ENCODE results near the gene ARMH1.

Gene ARMH1

DNA sequence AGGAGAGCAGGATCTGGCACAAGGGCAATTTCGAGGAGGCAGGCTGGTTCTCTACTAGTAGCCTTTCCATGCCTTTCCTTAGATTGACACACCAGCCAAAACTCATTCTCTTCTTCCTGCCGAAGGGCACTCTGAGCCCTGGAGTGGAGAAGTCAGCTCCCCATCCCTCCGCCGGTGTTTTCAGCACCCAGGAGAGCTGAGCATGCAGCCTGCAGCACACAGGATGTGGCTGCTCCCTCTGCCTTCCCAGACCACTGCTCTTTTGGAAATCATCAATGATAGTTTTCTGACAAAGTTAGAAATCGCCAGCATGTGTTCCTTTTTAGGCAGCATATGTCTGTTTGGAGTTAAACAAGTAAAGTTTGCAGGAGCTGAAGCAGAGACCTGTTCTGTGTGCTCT, 44.8 kb downstream of the ARMH1 start:
- TF ChIP-seq EZH2phosphoT487 (IDR thresholded peaks at IDR 0.05; ENCODE audit: borderline replicate concordance), result no peak
- TF ChIP-seq, protein P1, sequence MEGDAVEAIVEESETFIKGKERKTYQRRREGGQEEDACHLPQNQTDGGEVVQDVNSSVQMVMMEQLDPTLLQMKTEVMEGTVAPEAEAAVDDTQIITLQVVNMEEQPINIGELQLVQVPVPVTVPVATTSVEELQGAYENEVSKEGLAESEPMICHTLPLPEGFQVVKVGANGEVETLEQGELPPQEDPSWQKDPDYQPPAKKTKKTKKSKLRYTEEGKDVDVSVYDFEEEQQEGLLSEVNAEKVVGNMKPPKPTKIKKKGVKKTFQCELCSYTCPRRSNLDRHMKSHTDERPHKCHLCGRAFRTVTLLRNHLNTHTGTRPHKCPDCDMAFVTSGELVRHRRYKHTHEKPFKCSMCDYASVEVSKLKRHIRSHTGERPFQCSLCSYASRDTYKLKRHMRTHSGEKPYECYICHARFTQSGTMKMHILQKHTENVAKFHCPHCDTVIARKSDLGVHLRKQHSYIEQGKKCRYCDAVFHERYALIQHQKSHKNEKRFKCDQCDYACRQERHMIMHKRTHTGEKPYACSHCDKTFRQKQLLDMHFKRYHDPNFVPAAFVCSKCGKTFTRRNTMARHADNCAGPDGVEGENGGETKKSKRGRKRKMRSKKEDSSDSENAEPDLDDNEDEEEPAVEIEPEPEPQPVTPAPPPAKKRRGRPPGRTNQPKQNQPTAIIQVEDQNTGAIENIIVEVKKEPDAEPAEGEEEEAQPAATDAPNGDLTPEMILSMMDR (conservative IDR thresholded peaks at IDR 0.05; ENCODE audit: low read length), result no peak
- Histone ChIP-seq H3K9me2 (replicated peaks; ENCODE audit: low read depth, low read length) (no peaks in the 10 kb centered on the region), H3K9ac (ENCODE audit: low read depth, low read length, poor library complexity, severe bottlenecking) (no peak overlapping the region), H4K20me1 (ENCODE audit: insufficient read depth, low read length, poor library complexity, severe bottlenecking) (no peaks in the 10 kb centered on the region), H3K4me2 (ENCODE audit: low read depth, low read length, poor library complexity, severe bottlenecking) (no peak overlapping the region), H3K9me3 (ENCODE audit: insufficient read depth, low read depth, low read length) (no peaks in the 10 kb centered on the region), H3F3A (ENCODE audit: low read depth) (no peaks in the 10 kb centered on the region), H3K27me3 (ENCODE audit: insufficient read depth, low read length, poor library complexity, severe bottlenecking) (no peaks in the 10 kb centered on the region), H2AFZ (ENCODE audit: low read length) (no peak overlapping the region), H3K4me1 (ENCODE audit: insufficient read depth, low read length, poor library complexity, severe bottlenecking) (peaks cover 12% of the 10 kb centered on the region), H3K4me3 (ENCODE audit: low read length, poor library complexity, severe bottlenecking) (no peak overlapping the region), H3K79me2 (ENCODE audit: insufficient read depth, low read length) (no peaks in the 10 kb centered on the region), H3K36me3 (ENCODE audit: insufficient read depth, low read length) (no peaks in the 10 kb centered on the region)

DNA sequence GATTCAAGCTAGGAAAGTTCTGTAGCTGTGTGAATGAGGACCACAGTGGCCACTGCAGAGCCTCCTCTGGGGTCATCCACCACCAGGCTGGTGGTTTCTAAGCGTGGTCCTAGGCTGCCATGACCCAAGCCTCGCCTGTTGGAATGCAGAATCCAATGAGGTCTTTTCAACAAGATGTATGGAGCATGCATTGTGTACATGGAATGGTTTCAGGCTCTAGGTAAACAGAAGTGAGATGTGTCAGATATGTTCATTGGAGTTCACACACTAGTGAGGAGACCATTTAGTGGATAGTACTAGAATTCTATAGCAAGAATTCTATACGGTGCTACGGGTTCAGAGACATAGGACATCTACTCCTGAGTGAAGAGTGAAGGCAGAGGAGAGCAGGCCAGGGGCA, 45.8 kb downstream of the ARMH1 start:
- no peaks in the 10 kb centered on the region for H3F3A ChIP-seq (ENCODE audit: low read depth)
- no peaks in the 10 kb centered on the region for H3K9me3 ChIP-seq (ENCODE audit: insufficient read depth, low read depth, low read length)
- no peaks in the 10 kb centered on the region for H3K9me2 ChIP-seq (replicated peaks; ENCODE audit: low read depth, low read length)
- no peaks in the 10 kb centered on the region for H4K20me1 ChIP-seq (ENCODE audit: insufficient read depth, low read length, poor library complexity, severe bottlenecking)
- no peak overlapping the region for H3K4me3 ChIP-seq (ENCODE audit: low read length, poor library complexity, severe bottlenecking)
- H2AFZ ChIP-seq (ENCODE audit: low read length), result no peak overlapping the region
- no peak overlapping the region for H3K4me2 ChIP-seq (ENCODE audit: low read depth, low read length, poor library complexity, severe bottlenecking)
- H3K4me1 ChIP-seq (ENCODE audit: insufficient read depth, low read length, poor library complexity, severe bottlenecking), result peaks cover 9% of the 10 kb centered on the region
- H3K27me3 ChIP-seq (ENCODE audit: insufficient read depth, low read length, poor library complexity, severe bottlenecking), result no peaks in the 10 kb centered on the region
- H3K79me2 ChIP-seq (ENCODE audit: insufficient read depth, low read length), result no peaks in the 10 kb centered on the region
- TF ChIP-seq, protein P1 (conservative IDR thresholded peaks at IDR 0.05; ENCODE audit: low read length), result no peak
- TF ChIP-seq EZH2phosphoT487 (IDR thresholded peaks at IDR 0.05; ENCODE audit: borderline replicate concordance), result no peak
- H3K36me3 ChIP-seq (ENCODE audit: insufficient read depth, low read length), result no peaks in the 10 kb centered on the region
- H3K9ac ChIP-seq (ENCODE audit: low read depth, low read length, poor library complexity, severe bottlenecking), result no peak overlapping the region

DNA sequence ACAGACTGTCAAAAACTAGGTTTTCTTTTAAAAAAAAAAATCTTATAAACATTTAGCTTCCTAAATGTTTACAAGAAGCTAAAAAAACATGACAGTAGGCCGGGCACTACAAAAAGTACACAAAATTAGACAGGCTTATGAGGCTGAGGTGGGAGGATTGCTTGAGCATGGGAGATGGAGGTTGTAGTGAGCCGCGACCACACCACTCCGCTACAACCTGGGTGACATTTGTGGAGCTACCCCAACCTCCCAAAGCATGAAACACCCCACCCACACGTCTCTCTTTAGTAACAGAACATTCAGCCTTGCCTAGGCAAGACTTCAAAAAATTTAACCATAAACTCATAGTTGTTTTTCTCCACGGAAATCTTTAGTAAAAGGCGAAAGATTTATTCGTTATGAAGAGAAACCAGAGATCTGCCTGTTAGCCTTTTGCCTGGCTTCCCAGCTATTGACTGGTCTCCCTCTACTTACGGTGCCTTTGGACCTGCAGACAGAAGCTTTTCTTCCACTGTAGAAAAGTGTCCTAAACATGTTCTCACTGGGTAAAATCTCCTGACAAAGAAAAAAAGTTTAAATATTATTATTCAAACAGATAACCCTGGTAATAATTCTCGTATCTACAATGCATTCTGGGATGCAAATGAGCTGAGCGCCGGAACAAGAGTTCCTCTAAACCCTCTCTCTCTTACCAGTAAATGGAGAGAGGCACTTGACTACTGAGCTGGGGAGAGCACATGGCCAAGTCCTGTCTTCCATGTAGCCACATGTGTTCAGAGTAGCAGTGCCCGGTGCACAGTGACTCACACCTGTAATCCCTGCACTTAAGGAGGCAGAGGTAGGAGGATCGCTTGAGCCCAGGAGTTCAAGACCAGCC, 47.2 kb downstream of the ARMH1 start:
- Histone ChIP-seq H3F3A (ENCODE audit: low read depth) (no peaks in the 10 kb centered on the region), H3K79me2 (ENCODE audit: insufficient read depth, low read length) (no peaks in the 10 kb centered on the region), H3K4me3 (ENCODE audit: low read length, poor library complexity, severe bottlenecking) (no peak overlapping the region), H3K9ac (ENCODE audit: low read depth, low read length, poor library complexity, severe bottlenecking) (no peak overlapping the region), H3K9me2 (replicated peaks; ENCODE audit: low read depth, low read length) (no peaks in the 10 kb centered on the region), H3K4me1 (ENCODE audit: insufficient read depth, low read length, poor library complexity, severe bottlenecking) (peaks cover 9% of the 10 kb centered on the region), H3K36me3 (ENCODE audit: insufficient read depth, low read length) (no peaks in the 10 kb centered on the region), H3K27me3 (ENCODE audit: insufficient read depth, low read length, poor library complexity, severe bottlenecking) (no peaks in the 10 kb centered on the region), H4K20me1 (ENCODE audit: insufficient read depth, low read length, poor library complexity, severe bottlenecking) (no peaks in the 10 kb centered on the region), H2AFZ (ENCODE audit: low read length) (no peak overlapping the region), H3K9me3 (ENCODE audit: insufficient read depth, low read depth, low read length) (no peaks in the 10 kb centered on the region), H3K4me2 (ENCODE audit: low read depth, low read length, poor library complexity, severe bottlenecking) (no peak overlapping the region)
- no peak for TF ChIP-seq EZH2phosphoT487 (IDR thresholded peaks at IDR 0.05; ENCODE audit: borderline replicate concordance)
- TF ChIP-seq, protein P1 (conservative IDR thresholded peaks at IDR 0.05; ENCODE audit: low read length), result no peak
